LNCAP (cell line): Measurements from ENCODE around the gene SDHA.
A peak's percentile ranks its signal among the peaks of the same experiment; 100 is the strongest.

Source experiments
- TF ChIP-seq, protein P1 (sequence below): fragments of 450-650 bp; IDR thresholded peaks from 2 replicates; pipeline ENCODE4 v1.5.1; 2017; ENCODE audit warnings: mild to moderate bottlenecking

The SDHA gene

DNA sequence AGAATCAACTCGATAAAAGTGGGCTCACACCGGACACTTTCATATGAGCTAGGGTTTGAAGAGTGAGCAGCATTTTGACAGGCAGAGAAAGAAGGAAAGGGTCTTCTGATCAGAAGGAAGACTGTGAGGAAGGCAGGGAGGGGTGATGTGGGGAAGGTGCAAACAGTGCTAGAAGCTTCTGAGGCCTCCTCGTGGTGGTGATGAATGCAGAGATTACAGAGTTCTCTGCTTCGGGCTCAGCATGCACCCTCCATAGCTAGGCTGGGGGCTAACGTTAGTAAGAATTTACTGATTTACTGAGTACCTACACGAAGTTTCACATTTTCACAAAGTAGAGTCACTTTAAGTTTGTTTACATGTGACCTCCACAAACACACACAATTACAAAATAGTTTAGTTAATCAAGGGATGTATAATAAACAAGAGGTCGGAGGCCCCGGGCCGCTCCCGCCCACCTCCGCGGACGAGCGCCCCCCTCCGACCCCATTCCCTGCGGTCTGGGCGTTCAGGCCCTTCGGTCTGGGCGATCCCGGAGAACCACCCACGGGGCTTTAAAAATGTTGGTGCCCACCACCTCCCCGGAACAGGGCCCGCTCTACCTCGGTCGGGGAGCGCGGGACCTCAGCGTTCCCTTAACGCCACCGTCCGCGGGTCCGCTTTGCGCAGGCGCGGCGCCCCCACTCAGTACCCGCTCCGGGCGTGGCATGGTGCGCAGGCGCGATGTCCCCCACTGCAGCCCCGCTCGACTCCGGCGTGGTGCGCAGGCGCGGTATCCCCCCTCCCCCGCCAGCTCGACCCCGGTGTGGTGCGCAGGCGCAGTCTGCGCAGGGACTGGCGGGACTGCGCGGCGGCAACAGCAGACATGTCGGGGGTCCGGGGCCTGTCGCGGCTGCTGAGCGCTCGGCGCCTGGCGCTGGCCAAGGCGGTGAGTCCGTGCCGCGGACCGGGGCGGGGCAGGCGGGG, at the start of gene SDHA, which contains the start of gene CCDC127:
TSS of gene SDHA (plus strand) at position 827 of the 963 bp plus-strand sequence. CDS start at position 863, 36 bp downstream.
TSS of gene CCDC127 (minus strand) at position 660 of the 963 bp plus-strand sequence. CDS start 1,304 bp downstream, outside the sequence.
- TF ChIP-seq, protein P1, sequence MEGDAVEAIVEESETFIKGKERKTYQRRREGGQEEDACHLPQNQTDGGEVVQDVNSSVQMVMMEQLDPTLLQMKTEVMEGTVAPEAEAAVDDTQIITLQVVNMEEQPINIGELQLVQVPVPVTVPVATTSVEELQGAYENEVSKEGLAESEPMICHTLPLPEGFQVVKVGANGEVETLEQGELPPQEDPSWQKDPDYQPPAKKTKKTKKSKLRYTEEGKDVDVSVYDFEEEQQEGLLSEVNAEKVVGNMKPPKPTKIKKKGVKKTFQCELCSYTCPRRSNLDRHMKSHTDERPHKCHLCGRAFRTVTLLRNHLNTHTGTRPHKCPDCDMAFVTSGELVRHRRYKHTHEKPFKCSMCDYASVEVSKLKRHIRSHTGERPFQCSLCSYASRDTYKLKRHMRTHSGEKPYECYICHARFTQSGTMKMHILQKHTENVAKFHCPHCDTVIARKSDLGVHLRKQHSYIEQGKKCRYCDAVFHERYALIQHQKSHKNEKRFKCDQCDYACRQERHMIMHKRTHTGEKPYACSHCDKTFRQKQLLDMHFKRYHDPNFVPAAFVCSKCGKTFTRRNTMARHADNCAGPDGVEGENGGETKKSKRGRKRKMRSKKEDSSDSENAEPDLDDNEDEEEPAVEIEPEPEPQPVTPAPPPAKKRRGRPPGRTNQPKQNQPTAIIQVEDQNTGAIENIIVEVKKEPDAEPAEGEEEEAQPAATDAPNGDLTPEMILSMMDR, result peak; percentile 67

GRCh38 chr5:169071-169727, 48.9 kb upstream of the SDHA start:
- TF ChIP-seq, protein P1, result no peak

GRCh38 chr5:169728-170094, 48.4 kb upstream of the SDHA start:
- TF ChIP-seq, protein P1, result no peak

- TF ChIP-seq, protein P1, result no peak
Observed at GRCh38 chr5:170971-171800, 46.9 kb upstream of the SDHA start.

DNA sequence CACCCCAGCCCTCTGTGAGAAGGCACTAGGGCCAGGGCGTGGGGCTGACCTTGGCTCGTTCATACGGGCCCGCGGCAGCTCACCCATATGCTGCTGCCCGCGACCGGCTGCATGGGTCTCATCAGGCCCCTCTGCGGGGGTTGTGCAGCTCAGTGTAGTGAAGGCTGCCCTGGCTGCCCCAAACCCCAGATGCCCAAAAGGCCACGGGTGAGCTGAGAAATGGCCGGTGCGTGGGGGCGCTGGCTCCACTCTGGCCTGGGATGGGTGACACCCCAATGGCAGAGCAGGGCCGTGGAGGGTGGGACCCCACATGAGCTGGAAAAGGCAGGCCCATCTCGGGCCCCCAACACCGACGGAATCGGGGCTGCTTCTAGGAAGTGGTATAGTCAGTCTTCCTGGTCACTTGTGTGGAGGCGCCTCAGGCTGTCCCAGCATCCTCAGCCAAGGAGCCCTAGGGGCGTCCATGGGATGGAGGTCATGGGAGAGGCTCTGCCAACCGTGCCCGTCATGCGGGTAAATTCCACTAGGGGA, 46.3 kb upstream of the SDHA start:
- TF ChIP-seq, protein P1, result no peak

DNA sequence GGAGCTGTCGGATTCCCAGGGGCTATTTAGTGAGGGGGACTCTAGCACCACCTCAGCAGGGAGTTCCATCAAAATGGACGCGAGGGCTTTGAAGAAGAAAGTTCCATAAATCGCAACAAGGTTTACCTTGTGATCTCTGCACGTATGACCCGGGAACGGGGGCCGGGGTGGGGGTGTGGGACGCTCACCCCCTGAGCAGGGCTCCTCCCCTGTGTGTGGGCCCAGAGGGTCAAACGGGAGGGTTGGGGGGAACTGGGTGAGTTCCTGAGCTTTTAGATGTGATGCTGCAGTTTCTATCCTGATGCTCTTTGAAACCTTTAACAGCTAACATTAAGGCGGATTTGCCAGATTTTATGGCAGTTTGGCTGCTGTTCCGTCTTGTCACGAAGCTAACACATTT, 45.7 kb upstream of the SDHA start:
- TF ChIP-seq, protein P1, result no peak

- TF ChIP-seq, protein P1, result no peak
Observed at GRCh38 chr5:172841-173251, 45.3 kb upstream of the SDHA start.
